Stimulated activated CD8-positive, alpha-beta memory T cell treated with anti-CD3 and anti-CD28 coated beads, Interleukin-7, amount 100 ng/mL, for 48 hours (primary cell): Measurements from ENCODE around the gene NUDT1.

Experiments
- DNase-seq, 2 donors: peaks; one replicate each; pipeline ENCODE4 v3.0.0-alpha.2; 2020; ENCODE audit warnings: low read depth in 1 of 2; ENCODE audit errors: extremely low read depth in 1 of 2

Gene NUDT1

GRCh38 chr7:2241580-2242540, at the start of gene NUDT1, which contains the start of gene MRM2:
Gene NUDT1, plus strand, starts transcription at chr7:2242226. Its CDS starts 2,349 bp downstream, at chr7:2244575.
Gene MRM2, minus strand, starts transcription at chr7:2242205. Its CDS starts 36 bp downstream, at chr7:2242169.
- peak; percentile 57 to 68 for DNase-seq

GRCh38 chr7:2192831-2193534, 49.0 kb upstream of the NUDT1 start:
- DNase-seq = no peak

GRCh38 chr7:2193575-2194305, 48.3 kb upstream of the NUDT1 start:
- no peak for DNase-seq

- no peak for DNase-seq
These were observed 46.4 kb upstream of the NUDT1 start for GRCh38 chr7:2195400-2196246.

GRCh38 chr7:2196381-2197378, 45.3 kb upstream of the NUDT1 start:
- no peak for DNase-seq

GRCh38 chr7:2197436-2198155, 44.4 kb upstream of the NUDT1 start:
- DNase-seq = no peak

GRCh38 chr7:2198206-2198605, 43.8 kb upstream of the NUDT1 start:
- no peak for DNase-seq

- no peak for DNase-seq
These were observed 43.3 kb upstream of the NUDT1 start for GRCh38 chr7:2198760-2199159.

- no peak for DNase-seq
These were observed 42.5 kb upstream of the NUDT1 start for GRCh38 chr7:2199528-2199927.

- DNase-seq = no peak
These were observed 42.0 kb upstream of the NUDT1 start for GRCh38 chr7:2199956-2200583.

- DNase-seq = no peak
These were observed 41.4 kb upstream of the NUDT1 start for GRCh38 chr7:2200584-2200980.

- no peak for DNase-seq
These were observed 40.9 kb upstream of the NUDT1 start for GRCh38 chr7:2201128-2201527.

- no peak for DNase-seq
These were observed 40.2 kb upstream of the NUDT1 start for GRCh38 chr7:2201686-2202360.

- DNase-seq = no peak
These were observed 39.7 kb upstream of the NUDT1 start for GRCh38 chr7:2202361-2202761.

- DNase-seq = no peak
These were observed 38.9 kb upstream of the NUDT1 start for GRCh38 chr7:2202901-2203765.

GRCh38 chr7:2203766-2204300, 38.2 kb upstream of the NUDT1 start:
- DNase-seq = no peak
